ENCODE data around the gene RIMS4.
"Not testable (repeated sequence)": the region's sequence is repeated elsewhere in the genome, so short reads cannot be mapped to it uniquely, and the experiment has no call there.

RIMS4 gene

GRCh38 chr20:44765091-44765490 is 45.3 kb downstream of the RIMS4 start:
- TF ChIP-seq CTCF (IDR thresholded peaks at IDR 0.05; ENCODE audit: insufficient read depth, low read length) (no peak), SPI1 (IDR thresholded peaks at IDR 0.05; ENCODE audit: borderline replicate concordance, low read depth) (no peak), REST (IDR thresholded peaks at IDR 0.05; ENCODE audit: insufficient replicate concordance, low read depth) (no peak), POLR2AphosphoS5 (IDR thresholded peaks at IDR 0.05; ENCODE audit: low read depth) (no peak), GABPA (IDR thresholded peaks at IDR 0.05; ENCODE audit: low read depth) (no peak)
- no peak overlapping the region for H3K4me3 ChIP-seq (replicated peaks; ENCODE audit: insufficient read depth, low read length)
- H3K27ac ChIP-seq (replicated peaks), result no peak overlapping the region
- H3K27me3 ChIP-seq (ENCODE audit: insufficient read depth, poor library complexity, severe bottlenecking), result peaks cover 4% of the 10 kb centered on the region
- DNase-seq (ENCODE audit: low read depth in 1 of 2, low spot score in 1 of 2), result no peak

GRCh38 chr20:44763798-44764197 is 46.5 kb downstream of the RIMS4 start:
- H3K27me3 ChIP-seq (ENCODE audit: insufficient read depth, poor library complexity, severe bottlenecking); DNase-seq (ENCODE audit: low read depth in 1 of 2, low spot score in 1 of 2); H3K27ac ChIP-seq (replicated peaks); H3K4me3 ChIP-seq (replicated peaks; ENCODE audit: insufficient read depth, low read length): not testable (repeated sequence)

GRCh38 chr20:44762466-44763140 is 47.7 kb downstream of the RIMS4 start:
- Histone ChIP-seq H3K27ac (replicated peaks) (no peak overlapping the region), H3K4me3 (replicated peaks; ENCODE audit: insufficient read depth, low read length) (no peak overlapping the region), H3K27me3 (ENCODE audit: insufficient read depth, poor library complexity, severe bottlenecking) (peaks cover 3% of the 10 kb centered on the region)
- DNase-seq (ENCODE audit: low read depth in 1 of 2, low spot score in 1 of 2), result no peak
- TF ChIP-seq REST (IDR thresholded peaks at IDR 0.05; ENCODE audit: insufficient replicate concordance, low read depth) (no peak), POLR2AphosphoS5 (IDR thresholded peaks at IDR 0.05; ENCODE audit: low read depth) (no peak), CTCF (IDR thresholded peaks at IDR 0.05; ENCODE audit: insufficient read depth, low read length) (no peak), SPI1 (IDR thresholded peaks at IDR 0.05; ENCODE audit: borderline replicate concordance, low read depth) (no peak), GABPA (IDR thresholded peaks at IDR 0.05; ENCODE audit: low read depth) (no peak)

GRCh38 chr20:44761423-44761822 is 48.9 kb downstream of the RIMS4 start:
- H3K27me3 ChIP-seq (ENCODE audit: insufficient read depth, poor library complexity, severe bottlenecking), result peaks cover 3% of the 10 kb centered on the region
- no peak for DNase-seq (ENCODE audit: low read depth in 1 of 2, low spot score in 1 of 2)
- no peak for TF ChIP-seq CTCF (IDR thresholded peaks at IDR 0.05; ENCODE audit: insufficient read depth, low read length)
- TF ChIP-seq REST (IDR thresholded peaks at IDR 0.05; ENCODE audit: insufficient replicate concordance, low read depth), result no peak
- no peak for TF ChIP-seq GABPA (IDR thresholded peaks at IDR 0.05; ENCODE audit: low read depth)
- TF ChIP-seq POLR2AphosphoS5 (IDR thresholded peaks at IDR 0.05; ENCODE audit: low read depth), result no peak
- TF ChIP-seq SPI1 (IDR thresholded peaks at IDR 0.05; ENCODE audit: borderline replicate concordance, low read depth), result no peak

More at GRCh38 chr20:44761423-44761822, 48.9 kb downstream of the RIMS4 start:
- H3K4me3 ChIP-seq (replicated peaks; ENCODE audit: insufficient read depth, low read length), result no peak overlapping the region
- H3K27ac ChIP-seq (replicated peaks), result no peak overlapping the region

All from HL-60 (cell line).